HG02763 (cell line): ENCODE measurements around the gene CHCHD10.
"Not testable (repeated sequence)": the region's sequence is repeated elsewhere in the genome, so short reads cannot be mapped to it uniquely, and the experiment has no call there.

ENCODE experiments used
- ATAC-seq: cut with Tn5 transposase; IDR thresholded peaks from one replicate; pipeline ENCODE4 v1.9.1; 2021; ENCODE audit warnings: mild to moderate bottlenecking, moderate library complexity; ENCODE audit not compliant: unreplicated experiment

The CHCHD10 gene

DNA sequence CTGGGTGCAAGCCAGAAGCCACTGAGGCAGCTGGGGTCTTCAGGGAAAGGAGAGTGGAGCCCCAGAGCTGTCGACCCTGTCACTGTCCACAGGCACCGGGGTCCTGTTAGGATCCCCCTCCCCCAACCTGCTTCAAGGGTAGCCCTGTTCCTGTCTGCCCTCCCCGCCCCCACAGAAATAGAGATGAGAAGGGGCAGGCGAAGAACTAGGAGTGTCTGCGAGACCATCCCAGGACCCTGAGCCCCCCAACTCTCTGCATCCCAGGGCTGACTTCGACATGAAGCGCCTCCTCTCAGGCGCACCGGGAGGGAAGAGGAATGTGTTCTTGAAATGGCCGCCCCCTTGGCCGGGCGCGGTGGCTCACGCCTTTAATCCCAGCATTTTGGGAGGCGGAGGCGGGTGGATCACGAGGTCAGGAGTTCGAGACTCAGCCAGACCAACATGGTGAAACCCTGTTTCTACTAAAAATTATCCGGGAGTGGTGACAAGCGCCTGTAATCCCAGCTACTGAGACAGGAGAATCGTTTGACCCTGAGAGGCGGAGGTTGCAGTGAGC is 16.3 kb downstream of the CHCHD10 start:
- peak; percentile 8 for ATAC-seq

DNA sequence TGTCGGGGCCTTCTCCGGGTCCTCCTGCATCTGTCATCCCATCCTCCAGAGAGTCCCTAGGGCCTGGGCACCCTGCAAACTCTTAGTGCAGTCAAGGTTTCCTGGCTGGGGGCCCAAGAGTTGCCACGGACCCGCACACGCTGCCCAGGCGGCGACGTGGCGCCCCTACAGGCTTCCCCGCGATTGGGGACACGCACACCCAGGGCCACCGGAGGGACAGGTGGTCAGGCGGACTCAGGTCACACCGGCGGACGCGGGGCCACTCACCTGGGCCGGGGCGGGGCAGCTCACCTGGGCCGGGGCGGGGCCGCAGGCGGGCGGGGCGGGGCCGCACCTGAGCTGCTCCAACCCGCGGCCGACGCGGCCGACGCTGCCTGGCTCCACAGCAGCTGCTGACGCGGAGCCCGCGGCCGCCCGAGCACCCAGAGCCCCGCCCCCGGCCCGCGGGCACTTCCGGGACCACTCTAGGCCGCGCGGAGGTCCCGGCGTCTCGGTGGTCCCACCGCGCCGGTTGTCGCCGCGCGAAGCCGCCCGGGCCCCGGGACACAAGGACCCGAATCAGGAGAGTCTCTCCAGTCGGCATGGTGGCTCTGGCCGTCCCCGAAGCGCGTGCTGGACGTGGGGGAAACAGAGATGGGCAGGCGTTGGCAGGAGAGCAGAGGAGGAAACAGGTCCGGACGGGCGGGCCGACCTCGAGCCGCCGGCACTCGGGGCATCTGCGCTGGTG is 16.9 kb downstream of the CHCHD10 start, which contains the start of gene ZNF70:
TSS of gene ZNF70 (minus strand) at position 399 of the 727 bp plus-strand sequence. CDS start 5,972 bp downstream, outside the sequence.
- ATAC-seq: peak; percentile 78

DNA sequence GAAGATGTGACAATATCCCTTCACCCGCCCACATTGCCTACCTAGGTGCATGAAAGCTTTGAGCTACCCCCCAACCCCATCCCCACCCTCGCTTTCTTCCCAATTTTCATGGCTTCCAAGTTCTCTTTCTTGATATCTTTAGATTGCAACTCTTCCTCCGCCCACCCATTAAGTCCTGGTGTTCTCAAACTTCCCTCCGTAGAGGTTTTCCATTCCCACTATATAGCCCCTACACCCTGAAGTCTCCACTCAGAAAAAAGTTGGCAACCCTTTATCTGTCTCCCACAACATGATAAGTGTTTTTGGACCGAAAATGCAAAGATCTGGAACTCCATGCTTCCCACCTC is 17.4 kb downstream of the CHCHD10 start:
- no peak for ATAC-seq

DNA sequence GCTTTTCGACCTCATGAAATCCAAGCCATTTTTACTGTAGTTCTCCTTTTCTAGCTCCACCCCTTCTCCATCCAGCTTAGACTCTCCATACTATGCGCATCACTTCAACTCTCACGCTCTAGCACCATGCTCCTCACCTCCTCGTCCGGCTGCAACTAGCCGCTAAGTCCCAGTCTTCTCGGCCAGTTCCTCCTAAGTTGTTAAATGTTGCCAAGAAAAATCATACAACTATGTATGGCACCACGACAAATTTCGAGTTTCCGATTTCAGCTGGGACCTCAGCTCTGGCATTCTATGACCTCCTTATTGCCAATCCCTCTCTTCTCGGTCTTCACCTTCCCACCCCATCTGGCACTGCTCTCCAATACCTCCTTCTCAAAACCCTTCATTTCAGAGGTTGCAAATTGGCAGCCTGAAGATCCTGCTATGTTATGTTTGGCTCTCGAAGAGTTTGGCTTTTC is 17.9 kb downstream of the CHCHD10 start:
- ATAC-seq: no peak

DNA sequence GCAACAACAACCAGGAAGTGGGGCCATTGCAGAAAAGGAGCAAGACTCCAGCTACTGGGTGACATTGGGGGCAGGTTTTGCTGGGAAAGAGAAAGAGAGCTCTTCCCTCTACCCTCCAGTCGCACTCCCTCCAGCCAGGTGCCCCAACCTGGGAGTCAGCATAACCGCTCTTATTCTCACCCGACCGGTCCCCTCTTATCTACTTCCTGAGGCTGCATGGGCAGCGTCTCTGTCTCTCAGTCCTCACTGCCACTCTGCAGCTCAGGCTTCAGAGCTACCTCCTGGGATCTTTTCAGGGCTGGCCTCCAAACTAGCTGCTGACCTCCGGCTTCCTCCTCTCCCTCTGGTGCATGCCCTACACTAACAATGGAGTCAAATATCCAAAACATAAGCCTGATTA is 22.0 kb downstream of the CHCHD10 start:
- no peak for ATAC-seq

DNA sequence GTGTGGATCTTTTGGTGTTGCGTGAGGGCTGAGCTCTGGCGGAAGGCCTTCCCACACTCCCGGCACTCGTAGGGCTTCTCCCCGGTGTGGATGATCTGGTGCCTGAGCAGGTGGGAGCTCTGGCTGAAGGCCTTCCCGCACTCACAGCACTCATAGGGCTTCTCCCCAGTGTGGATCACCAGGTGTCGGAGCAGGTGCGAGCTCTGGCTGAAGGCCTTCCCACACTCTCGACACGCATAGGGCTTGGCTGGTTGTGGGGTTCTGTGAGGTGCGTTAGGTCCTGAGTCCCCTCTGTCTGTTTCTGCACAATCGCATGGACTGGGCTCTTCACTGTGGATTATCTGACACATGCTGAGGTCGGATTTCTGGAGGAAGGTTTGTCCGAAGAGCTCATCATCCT is 23.3 kb downstream of the CHCHD10 start:
- no peak for ATAC-seq

DNA sequence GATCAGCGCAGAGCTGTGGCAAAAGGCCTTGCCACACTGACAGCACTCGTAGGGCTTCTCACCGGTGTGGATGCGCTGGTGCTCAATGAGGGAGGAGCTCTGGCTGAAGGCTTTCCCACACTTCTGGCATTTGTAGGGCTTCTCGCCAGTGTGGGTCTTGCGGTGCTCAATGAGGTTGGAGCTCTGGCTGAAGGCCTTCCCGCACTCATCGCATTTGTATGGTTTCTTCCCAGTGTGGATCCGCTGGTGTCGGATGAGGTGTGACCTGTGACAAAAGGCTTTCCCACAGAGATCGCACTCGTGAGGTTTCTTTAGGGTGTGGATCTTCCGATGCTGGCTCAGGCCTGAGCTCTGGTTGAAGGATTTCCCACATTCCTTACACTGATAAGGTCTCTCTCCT is 23.8 kb downstream of the CHCHD10 start:
- ATAC-seq: no peak

DNA sequence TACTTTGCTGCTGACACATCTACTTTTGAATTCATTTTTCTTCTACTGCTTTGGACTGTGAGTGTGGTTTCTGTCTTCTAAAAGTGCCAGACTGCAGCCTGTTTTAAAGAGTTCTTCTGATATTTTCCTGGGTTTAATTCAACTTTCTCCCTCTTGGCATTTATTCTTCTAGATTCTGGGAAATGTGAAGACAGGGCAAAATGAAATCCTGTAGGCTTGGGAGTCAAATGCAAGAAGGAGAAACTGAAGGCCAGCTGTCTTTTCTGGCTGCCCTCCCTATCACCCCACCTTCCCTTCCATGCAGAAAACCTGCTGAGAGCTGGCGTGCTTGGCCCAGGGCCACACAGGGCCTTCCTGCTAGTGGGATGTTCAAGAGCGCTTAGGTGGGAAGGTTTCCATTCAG is 24.5 kb downstream of the CHCHD10 start:
- no peak for ATAC-seq

DNA sequence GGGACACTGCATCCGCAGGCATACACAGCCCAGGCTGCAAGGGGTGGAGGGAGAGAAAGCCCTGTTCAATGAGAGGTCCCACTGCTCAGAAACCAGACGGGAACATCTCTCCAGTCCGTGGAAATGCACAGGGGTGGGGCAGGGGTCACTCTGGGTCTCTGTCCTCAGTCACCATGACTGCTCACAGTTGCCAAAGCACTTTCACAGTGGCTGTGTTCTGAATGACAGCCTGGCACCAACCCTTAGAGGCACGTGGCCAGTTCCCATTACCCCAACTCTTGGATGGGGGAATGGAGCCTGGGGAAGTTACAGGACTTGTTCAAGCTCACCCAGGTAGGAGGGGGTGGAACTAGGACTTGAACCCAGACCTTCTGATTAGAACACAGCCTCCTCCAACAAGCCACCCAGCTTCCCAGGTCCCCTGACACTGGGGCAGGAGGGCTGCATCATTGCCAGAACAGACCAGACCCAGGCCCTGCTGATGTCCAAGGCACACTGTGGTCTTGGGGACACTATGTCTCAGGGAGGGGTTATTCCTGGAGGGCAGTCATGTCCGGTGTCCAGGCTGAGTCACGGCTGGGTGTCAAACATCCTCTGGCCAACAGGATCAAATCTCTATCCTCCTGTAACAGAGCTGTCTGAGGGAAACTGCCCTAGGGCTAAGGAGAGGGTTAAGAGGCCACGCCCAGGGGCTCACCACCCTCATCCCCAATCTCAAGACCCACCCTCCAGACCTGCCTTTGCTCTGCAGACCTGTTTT is 25.1 kb downstream of the CHCHD10 start:
- no peak for ATAC-seq

DNA sequence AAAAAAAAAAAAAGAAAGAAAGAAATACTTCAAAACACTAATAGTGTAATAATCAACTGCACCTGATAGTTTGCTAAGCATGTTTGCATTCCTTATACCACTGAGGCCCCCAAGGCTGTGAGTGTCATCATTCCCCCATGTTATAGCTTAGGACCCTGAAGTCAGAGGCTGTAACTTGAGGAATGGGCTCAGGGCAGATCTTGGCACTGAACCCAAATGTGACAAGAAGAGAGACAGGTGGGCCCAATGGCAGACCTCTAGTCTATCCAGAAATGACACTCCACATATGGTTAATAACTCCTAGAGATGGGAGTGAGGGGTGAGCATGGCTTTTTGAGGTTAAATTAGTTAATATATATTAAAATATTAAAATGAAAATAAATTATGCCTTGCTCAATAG is 30.1 kb downstream of the CHCHD10 start:
- ATAC-seq: no peak

DNA sequence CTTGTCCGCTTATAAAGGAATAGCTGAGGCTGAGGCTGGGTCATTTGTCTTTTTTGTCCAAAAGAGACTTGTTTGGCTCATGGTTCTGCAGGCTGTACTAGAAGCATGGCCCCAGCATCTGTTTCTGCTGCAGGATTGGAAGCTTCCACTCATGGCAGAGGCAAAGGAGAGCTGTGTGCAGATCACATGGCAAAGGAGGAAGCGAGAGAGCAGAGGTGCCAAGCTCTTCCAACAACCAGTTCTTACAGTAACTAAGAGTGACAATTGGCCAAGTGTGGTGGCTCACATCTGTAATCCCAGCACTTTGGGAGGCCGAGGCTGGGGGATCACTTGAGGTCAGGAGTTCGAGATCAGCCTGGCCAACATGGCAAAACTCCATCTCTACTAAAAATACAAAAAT is 39.7 kb downstream of the CHCHD10 start:
- not testable (repeated sequence) for ATAC-seq

DNA sequence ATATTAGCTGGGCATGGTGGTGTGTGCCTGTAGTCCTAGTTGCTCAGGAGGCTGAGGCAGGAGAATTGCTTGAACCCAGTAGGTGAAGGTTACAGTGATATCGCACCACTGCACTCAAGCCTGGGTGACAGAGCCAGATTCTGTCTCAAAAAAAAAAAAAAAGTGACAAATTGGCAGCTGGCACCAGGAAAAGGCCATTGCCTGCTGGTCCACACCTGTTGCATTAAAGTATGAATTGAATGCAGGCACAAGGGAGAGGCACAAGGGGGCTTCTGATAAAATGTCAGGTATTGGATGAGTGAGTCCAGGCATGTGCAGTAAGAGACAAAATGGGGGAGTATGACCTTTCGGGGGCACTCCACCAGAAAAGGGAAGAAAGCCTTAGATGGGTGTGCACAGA is 45.0 kb downstream of the CHCHD10 start:
- no peak for ATAC-seq

DNA sequence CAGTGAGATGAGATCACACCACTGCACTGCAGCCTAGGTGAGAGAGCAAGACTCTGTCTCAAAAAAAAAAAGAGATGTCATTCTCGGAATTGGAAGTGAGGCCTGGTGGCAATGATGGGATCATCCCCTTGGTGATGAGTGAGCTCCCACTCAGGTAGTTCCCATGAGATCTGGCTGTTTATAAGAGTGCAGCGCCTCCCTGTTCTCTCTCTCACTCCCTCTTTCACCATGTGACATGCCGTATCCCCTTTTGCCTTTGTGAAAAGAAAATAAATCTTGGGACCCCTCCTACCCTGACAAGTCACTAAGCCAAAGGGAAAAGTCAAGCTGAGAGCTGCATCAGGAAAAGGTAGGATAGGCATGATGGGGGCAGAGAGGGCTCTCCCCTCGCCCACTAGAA is 45.6 kb downstream of the CHCHD10 start:
- no peak for ATAC-seq

DNA sequence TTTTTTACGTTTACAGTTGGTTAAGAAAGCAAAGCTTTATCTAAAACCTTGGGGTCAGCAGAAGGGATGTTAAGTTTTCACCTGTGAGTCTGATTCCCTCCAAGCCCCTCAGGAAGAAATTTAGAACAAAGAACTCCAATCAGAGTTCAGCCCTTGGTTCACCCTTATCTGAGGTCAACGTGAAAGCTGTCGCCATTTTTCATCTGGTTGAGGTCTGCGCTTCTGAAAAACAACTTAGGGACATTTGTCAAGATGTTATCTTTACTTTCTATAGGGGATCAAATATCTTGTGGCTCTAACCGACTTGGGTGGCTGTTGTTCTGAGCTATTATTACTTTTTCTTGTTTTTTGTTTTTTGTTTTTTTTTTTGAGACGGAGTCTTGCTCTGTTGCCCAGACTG is 46.9 kb downstream of the CHCHD10 start:
- ATAC-seq: no peak

DNA sequence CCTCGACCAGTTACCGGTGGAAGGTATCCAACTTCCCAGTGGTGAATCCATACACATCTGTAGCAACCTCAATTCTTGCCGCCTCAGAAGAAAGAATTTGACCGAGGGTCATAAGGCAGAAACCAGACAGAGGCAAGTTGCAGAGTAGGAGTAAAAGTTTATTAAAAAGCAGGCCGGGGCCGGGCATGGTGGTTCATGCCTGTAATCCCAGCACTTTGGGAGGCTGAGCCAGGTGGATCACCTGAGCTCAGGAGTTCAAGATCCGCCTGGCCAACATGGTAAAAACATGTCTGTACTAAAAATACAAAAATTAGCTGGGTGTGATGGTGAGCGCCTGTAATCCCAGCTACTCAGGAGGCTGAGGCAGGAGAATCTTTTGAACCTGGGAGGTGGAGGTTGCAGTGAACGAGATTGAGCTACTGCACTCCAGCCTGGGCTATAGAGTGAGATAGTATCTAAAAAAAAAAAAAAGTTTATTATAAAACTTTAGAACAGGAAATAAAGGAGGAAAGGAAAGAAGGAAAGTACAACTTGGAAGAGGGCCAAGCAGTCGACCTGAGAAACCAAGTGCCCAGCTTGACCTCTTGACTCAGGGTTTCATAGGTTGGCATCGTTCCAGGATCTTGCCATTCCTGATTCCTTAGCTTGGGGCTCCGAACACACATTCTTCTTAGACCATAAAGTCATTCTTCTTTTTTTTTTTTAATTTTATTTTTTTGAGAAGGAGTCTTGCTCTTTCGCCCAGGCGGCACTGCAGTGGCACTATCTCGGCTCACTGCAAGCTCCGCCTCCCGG is 49.2 kb downstream of the CHCHD10 start:
- no peak for ATAC-seq

DNA sequence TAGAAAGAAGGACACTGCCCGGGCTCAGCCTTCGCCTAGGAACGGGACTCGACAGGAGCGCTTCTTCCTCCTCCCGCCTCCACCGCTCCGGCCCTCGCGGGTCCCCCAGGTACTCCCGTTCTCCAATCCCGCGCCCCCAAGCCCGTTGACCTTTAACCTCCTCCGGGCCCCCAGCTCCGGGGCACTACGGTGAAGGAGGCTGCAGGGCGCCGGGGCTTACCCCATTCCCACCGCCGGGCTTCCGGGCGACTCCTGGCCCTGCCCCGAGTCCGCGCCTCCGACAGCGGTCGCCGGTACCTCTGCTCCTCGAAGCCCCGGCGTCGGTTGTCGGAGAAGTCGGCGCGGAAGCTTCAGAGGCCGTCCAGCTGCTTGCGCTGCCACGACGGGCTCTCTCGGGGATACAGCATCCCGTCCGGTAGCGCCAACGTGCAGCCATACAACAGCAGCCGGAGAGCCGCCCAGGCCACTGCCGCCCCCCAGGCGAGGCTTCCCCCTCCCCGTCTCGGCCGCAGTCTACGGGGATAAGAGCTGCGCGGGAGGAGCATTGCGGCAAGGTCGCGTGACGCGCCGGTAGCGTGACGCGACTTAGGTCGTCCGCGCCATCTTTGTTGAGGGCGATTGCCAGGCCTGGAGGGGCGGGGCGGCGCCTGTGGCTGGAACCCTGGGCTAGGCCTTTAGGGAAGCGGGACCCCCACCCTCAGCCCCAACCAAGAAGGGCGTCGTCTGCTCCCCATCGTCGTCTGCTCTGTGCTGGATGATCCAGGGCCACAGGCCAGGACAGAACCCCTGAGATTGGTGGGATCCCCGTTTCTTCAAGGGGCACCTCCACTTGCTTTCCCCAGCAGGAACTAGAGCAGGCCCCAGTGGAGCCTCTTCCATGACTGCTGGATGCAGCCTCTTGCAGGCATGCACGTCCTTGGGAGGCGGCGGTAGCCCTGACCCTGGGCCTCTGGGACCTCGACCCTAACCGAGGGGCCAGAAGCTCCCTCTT is 50.7 kb downstream of the CHCHD10 start:
- ATAC-seq: peak; percentile 81
